HepG2 (cell line): ENCODE results near the gene MTOR. TPM values are rescaled to one million over a fixed set of nuclear protein-coding genes. Genes with fewer than 3 reads are reported as not detected.

Experiments used
- ATF7 ChIP-seq, 2 experiments: fragments of 450-650 bp in 1 of 2; sonication (generic) in 1 of 2; formaldehyde crosslinking in 1 of 2; IDR thresholded peaks; 2 replicates each; pipeline versions ENCODE4 v1.4.0 to v1.6.1; 2016 to 2020; ENCODE audit warnings: antibody characterized with exemption in 1 of 2, mild to moderate bottlenecking in 1 of 2, missing genetic modification reagents in 1 of 2
- CSRNP1 ChIP-seq: sonication (generic); formaldehyde crosslinking; IDR thresholded peaks from 2 replicates; pipeline ENCODE4 v1.8.1; 2023; ENCODE audit warnings: mild to moderate bottlenecking, missing genetic modification reagents
- DR1 ChIP-seq: sonication (generic); formaldehyde crosslinking; IDR thresholded peaks from 2 replicates; pipeline ENCODE4 v1.8.0; 2021; ENCODE audit warnings: mild to moderate bottlenecking, missing genetic modification reagents, inconsistent platforms
- HCFC1 ChIP-seq: fragments of 150-350 bp; IDR thresholded peaks from 2 replicates; pipeline ENCODE4 v1.6.1; 2014; ENCODE audit warnings: low read depth, low read length
- HMGA1 ChIP-seq: sonication (generic); formaldehyde crosslinking; conservative IDR thresholded peaks from 2 replicates; pipeline ENCODE4 v1.4.0; 2020; ENCODE audit warnings: missing genetic modification reagents
- PAX8 ChIP-seq: sonication (generic); formaldehyde crosslinking; IDR thresholded peaks from 2 replicates; pipeline ENCODE4 v1.8.0; 2022; ENCODE audit warnings: mild to moderate bottlenecking, missing genetic modification reagents, borderline replicate concordance
- POLR2G ChIP-seq: fragments of 200-400 bp; formaldehyde crosslinking; IDR thresholded peaks from 2 replicates; pipeline ENCODE4 v1.6.1; 2018; ENCODE audit warnings: mild to moderate bottlenecking, low read depth, low read length, moderate library complexity
- RFXANK ChIP-seq: IDR thresholded peaks from 2 replicates; pipeline ENCODE4 v1.6.1; 2016
- SMYD3 ChIP-seq: sonication (generic); formaldehyde crosslinking; IDR thresholded peaks from 2 replicates; pipeline ENCODE4 v1.8.1; 2023; ENCODE audit warnings: mild to moderate bottlenecking, missing genetic modification reagents
- SNAPC2 ChIP-seq: sonication (generic); formaldehyde crosslinking; IDR thresholded peaks from 2 replicates; pipeline ENCODE4 v1.8.1; 2022; ENCODE audit warnings: mild to moderate bottlenecking, missing genetic modification reagents
- SOX13 ChIP-seq, 3 experiments: fragments of 450-650 bp in 1 of 3; sonication (generic) in 1 of 3; formaldehyde crosslinking in 1 of 3; IDR thresholded peaks in 2 of 3; conservative IDR thresholded peaks in 1 of 3; 2 replicates each; pipeline versions ENCODE4 v1.5.0 to v1.6.1; 2016 to 2020; ENCODE audit warnings: antibody characterized with exemption in 1 of 3, mild to moderate bottlenecking in 1 of 3, missing compliant biosample characterization in 1 of 3, missing genetic modification reagents in 1 of 3, moderate library complexity in 1 of 3
- TARDBP ChIP-seq: sonication (generic); formaldehyde crosslinking; IDR thresholded peaks from 2 replicates; pipeline ENCODE4 v1.8.0; 2022; ENCODE audit warnings: mild to moderate bottlenecking, missing genetic modification reagents
- ZNF142 ChIP-seq: sonication (generic); formaldehyde crosslinking; IDR thresholded peaks from 2 replicates; pipeline ENCODE4 v1.4.0; 2020; ENCODE audit warnings: missing genetic modification reagents
- ZNF446 ChIP-seq: sonication (generic); formaldehyde crosslinking; IDR thresholded peaks from 2 replicates; pipeline ENCODE4 v1.5.0; 2020; ENCODE audit warnings: mild to moderate bottlenecking, missing genetic modification reagents
- ZNF484 ChIP-seq: sonication (generic); formaldehyde crosslinking; IDR thresholded peaks from 2 replicates; pipeline ENCODE4 v1.5.1; 2020; ENCODE audit warnings: mild to moderate bottlenecking, low read depth, missing genetic modification reagents, borderline replicate concordance
- ZNF563 ChIP-seq: sonication (generic); formaldehyde crosslinking; IDR thresholded peaks from 2 replicates; pipeline ENCODE4 v1.8.0; 2022; ENCODE audit warnings: mild to moderate bottlenecking, moderate library complexity, missing genetic modification reagents
- ZNF570 ChIP-seq: sonication (generic); formaldehyde crosslinking; IDR thresholded peaks from 2 replicates; pipeline ENCODE4 v1.4.0; 2020; ENCODE audit warnings: mild to moderate bottlenecking, missing genetic modification reagents, borderline replicate concordance
- ZNF619 ChIP-seq: sonication (generic); formaldehyde crosslinking; IDR thresholded peaks from 2 replicates; pipeline ENCODE4 v1.4.0; 2020; ENCODE audit warnings: mild to moderate bottlenecking, missing genetic modification reagents
- ZNF670 ChIP-seq: sonication (generic); formaldehyde crosslinking; IDR thresholded peaks from 2 replicates; pipeline ENCODE4 v1.8.0; 2022; ENCODE audit warnings: mild to moderate bottlenecking, missing genetic modification reagents, borderline replicate concordance
- ZNF75D ChIP-seq: sonication (generic); formaldehyde crosslinking; IDR thresholded peaks from 2 replicates; pipeline ENCODE4 v1.8.1; 2023; ENCODE audit warnings: missing genetic modification reagents, mild to moderate bottlenecking, borderline replicate concordance
- ZNF781 ChIP-seq: sonication (generic); formaldehyde crosslinking; IDR thresholded peaks from 2 replicates; pipeline ENCODE4 v1.5.1; 2020; ENCODE audit warnings: borderline replicate concordance, mild to moderate bottlenecking, missing genetic modification reagents; ENCODE audit errors: not compliant biosample characterization
- polyA plus RNA-seq, 8 experiments: library from polyadenylated mRNA; depleted of rRNA in 3 of 8; stranded (reverse) in 7 of 8; unstranded in 1 of 8; fragments of >200 nt; fragmentation: Illumina TruSeq in 4 of 8; extraction: Trizol in 4 of 8; gene quantifications; 2 replicates each; pipeline versions ENCODE4 v1.2.1 to v1.2.3, GENCODE V29; 2011 to 2016; ENCODE audit warnings: low read depth in 4 of 8, missing spikeins in 1 of 8, mixed read lengths in 1 of 8; ENCODE audit not compliant: insufficient read depth in 1 of 8
- total RNA-seq, 5 experiments: library from RNA; depleted of rRNA; stranded (reverse); fragments of >200 nt; fragmentation: Illumina TruSeq; extraction: Trizol; gene quantifications; 2 replicates each; pipeline ENCODE4 v1.2.3, GENCODE V29; 2016; ENCODE audit warnings: low read depth in 1 of 5

The MTOR gene
- total and polyA plus RNA-seq, 2 of the 13 experiments (the other 11 are each of a cell fraction or from before 2014, with no cell fraction given) = 24.6 to 34.6 TPM

GRCh38 chr1:11272832-11273594, 10.7 kb upstream of the MTOR start, which contains the start of gene UBIAD1 (continued):
- TF ChIP-seq SOX13 (IDR thresholded peaks at IDR 0.05) (no peak), SOX13 (CRISPR knock-in tag; conservative IDR thresholded peaks at IDR 0.05 in 1 of 2, IDR thresholded peaks at IDR 0.05 in 1 of 2) (0 out of 4 replicates have a peak, but pooled peaks of 1 of the 2 experiments have one; percentile 6), ZNF142 (CRISPR knock-in tag) (no peak), POLR2G (peak; percentile 85), ZNF563 (CRISPR knock-in tag) (peak; percentile 84), DR1 (CRISPR knock-in tag) (no peak), TARDBP (CRISPR knock-in tag) (peak; percentile 53; the same call in 1 of the 2 replicates), ZNF670 (CRISPR knock-in tag) (peak; percentile 77; the same call in 1 of the 2 replicates), SMYD3 (CRISPR knock-in tag) (no peak), ZNF484 (CRISPR knock-in tag) (no peak), ZNF446 (CRISPR knock-in tag) (no peak), SNAPC2 (CRISPR knock-in tag) (peak; percentile 15; the same call in 1 of the 2 replicates), RFXANK (CRISPR knock-in tag) (no peak), CSRNP1 (CRISPR knock-in tag) (peak; percentile 82; the same call in 1 of the 2 replicates), PAX8 (CRISPR knock-in tag) (peak; percentile 74; the same call in 1 of the 2 replicates), ZNF75D (CRISPR knock-in tag) (no peak), ZNF781 (CRISPR knock-in tag) (no peak), HMGA1 (CRISPR knock-in tag) (no peak), ATF7 (IDR thresholded peaks at IDR 0.05) (no peak), ATF7 (CRISPR knock-in tag; IDR thresholded peaks at IDR 0.05) (0 out of 2 replicates have a peak, but pooled peaks have one; percentile 34), ZNF570 (CRISPR knock-in tag) (0 out of 2 replicates have a peak, but pooled peaks have one; percentile 26), HCFC1 (0 out of 2 replicates have a peak, but pooled peaks have one; percentile 10), ZNF619 (CRISPR knock-in tag) (0 out of 2 replicates have a peak, but pooled peaks have one; percentile 21)
